WI38 (cell line): ENCODE results near the gene TRIM44.

ENCODE experiments used
- H3K4me3 ChIP-seq: 2 replicates; pipeline ENCODE4 v1.5.1; 2011; ENCODE audit warnings: low read depth, mild to moderate bottlenecking, control low read depth, low read length
- TF ChIP-seq, protein P1 (sequence below): IDR thresholded peaks from 2 replicates; pipeline ENCODE4 v1.5.1; 2012; ENCODE audit warnings: low read depth, mild to moderate bottlenecking, control low read depth, low read length

TRIM44 gene

DNA sequence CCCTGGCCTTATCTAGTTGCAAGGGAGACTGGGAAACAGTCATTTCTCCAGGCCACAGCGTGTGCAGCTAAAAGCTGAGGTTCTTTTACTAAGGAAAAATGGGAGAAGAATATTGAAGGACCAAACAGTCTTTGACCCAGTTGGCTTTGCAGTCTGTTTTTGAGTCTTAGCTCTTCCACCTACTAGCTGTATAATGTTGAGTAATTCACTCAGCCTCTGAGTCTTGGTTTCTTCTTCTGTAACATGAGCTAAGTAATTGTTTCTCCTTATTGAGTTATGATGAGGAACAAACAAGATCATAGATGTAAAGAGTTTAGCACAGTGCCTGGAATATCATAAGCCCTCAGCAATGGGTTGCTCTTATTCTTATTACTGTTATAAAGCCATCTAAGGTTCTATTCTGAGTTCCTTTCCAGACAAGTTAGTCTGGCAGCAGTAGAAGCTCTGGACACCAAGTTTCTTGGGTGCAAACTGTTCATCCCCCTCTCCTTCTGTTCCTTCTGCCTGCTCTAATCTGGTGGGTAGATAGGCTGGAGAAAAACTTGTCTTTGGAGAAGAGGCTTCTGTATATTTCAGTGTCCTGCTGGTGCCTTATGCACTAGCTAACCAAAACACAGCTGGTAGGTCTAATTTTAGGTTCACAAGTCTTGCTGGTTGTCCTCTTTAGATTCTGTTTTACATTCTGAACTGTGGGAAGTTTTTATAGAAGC, 13.5 kb downstream of the TRIM44 start:
- no peak overlapping the region for H3K4me3 ChIP-seq
- TF ChIP-seq, protein P1, sequence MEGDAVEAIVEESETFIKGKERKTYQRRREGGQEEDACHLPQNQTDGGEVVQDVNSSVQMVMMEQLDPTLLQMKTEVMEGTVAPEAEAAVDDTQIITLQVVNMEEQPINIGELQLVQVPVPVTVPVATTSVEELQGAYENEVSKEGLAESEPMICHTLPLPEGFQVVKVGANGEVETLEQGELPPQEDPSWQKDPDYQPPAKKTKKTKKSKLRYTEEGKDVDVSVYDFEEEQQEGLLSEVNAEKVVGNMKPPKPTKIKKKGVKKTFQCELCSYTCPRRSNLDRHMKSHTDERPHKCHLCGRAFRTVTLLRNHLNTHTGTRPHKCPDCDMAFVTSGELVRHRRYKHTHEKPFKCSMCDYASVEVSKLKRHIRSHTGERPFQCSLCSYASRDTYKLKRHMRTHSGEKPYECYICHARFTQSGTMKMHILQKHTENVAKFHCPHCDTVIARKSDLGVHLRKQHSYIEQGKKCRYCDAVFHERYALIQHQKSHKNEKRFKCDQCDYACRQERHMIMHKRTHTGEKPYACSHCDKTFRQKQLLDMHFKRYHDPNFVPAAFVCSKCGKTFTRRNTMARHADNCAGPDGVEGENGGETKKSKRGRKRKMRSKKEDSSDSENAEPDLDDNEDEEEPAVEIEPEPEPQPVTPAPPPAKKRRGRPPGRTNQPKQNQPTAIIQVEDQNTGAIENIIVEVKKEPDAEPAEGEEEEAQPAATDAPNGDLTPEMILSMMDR = no peak

DNA sequence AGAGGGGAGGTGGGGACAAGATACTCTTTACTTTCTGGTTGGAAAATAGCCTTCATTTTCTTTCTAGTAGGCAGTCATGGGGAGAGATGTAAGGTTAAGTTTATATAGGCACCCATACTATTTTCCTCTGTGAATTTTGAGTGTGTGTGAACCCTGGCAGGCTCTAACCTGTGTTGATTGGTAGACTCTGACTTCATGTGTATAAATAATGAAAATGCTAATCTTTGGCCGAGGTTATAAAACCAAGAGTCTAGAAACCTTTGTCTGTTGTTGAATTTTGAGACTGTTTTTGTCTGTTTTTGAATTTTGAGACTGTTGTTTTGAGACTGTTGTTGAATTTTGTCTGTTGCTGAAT, 14.0 kb downstream of the TRIM44 start:
- TF ChIP-seq, protein P1 = no peak
- no peak overlapping the region for H3K4me3 ChIP-seq

DNA sequence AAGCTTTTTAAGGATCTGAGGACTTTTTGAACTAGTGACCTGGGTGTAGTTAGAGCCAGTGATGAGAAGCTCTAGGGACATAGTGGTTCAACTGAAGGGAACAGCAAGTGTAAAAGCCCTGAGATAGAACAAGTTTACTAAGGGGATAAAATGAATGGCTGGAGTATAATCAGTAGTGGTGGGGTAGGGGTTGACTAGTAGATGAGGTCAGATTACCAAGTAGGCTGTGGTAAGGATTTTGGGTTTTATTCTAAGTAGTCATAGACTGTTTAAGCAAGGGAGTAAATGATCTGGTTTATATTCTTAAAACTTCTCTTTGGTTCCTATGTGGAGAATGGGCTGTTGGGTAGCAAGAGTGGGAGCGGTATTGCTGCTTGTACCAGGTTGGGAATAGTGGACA, 15.3 kb downstream of the TRIM44 start:
- H3K4me3 ChIP-seq = no peak overlapping the region
- TF ChIP-seq, protein P1 = no peak

DNA sequence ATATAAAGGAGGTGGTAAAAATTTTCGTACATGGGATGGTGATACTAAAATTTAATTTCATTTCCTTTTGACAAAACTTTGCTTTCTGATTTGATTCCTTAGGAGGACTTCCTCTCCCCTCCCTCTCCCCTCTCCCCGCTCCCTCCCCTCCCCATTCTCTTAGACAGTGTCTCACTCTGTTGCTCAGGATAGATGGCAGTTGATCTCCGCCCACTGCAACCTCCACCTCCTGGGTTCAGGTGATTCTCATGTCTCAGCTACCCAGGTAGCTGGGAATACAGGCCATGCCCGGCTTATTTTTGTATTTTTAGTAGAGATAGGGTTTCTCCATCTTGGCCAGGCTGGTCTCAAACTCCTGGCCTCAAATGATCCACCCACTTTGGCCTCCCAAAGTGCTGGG, 15.9 kb downstream of the TRIM44 start:
- no peak overlapping the region for H3K4me3 ChIP-seq
- TF ChIP-seq, protein P1 = no peak

DNA sequence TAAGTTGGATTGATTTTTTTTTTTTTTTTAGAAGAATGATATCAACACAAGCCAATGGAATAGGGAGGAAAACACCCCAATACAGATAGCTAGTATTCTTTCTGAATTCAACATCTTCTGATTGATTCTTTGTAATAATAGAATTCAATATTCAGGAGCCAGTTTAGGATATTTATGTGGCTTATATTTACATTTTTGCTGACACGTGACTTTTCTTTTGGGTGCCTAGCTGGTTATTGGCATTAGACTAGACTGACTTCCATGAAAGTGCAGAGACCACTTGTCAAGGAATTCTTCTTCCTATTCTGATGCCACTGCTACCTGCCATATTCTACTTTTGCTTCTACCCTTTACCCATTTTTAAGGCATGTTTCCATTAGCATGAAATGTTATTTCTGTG, 16.4 kb downstream of the TRIM44 start:
- no peak overlapping the region for H3K4me3 ChIP-seq
- TF ChIP-seq, protein P1 = no peak

DNA sequence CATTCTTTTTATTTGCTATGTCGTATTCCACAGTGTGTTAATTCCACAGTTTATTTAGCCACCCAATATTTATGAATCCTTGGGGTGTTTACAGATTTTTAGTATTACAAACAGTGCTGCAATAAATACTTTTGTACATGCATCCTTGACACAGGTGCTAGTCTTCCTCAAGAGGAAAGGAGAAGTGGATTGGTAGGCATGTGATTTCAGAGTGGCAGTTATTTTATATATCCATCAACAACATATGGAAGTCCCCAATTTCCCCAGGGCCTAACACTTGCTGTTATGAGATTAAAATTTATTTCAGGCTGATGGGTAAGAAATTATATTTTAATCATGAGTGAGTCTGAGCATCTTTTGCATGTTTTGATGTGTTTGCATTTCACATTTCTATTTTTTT, 17.9 kb downstream of the TRIM44 start:
- no peak overlapping the region for H3K4me3 ChIP-seq
- TF ChIP-seq, protein P1 = no peak

DNA sequence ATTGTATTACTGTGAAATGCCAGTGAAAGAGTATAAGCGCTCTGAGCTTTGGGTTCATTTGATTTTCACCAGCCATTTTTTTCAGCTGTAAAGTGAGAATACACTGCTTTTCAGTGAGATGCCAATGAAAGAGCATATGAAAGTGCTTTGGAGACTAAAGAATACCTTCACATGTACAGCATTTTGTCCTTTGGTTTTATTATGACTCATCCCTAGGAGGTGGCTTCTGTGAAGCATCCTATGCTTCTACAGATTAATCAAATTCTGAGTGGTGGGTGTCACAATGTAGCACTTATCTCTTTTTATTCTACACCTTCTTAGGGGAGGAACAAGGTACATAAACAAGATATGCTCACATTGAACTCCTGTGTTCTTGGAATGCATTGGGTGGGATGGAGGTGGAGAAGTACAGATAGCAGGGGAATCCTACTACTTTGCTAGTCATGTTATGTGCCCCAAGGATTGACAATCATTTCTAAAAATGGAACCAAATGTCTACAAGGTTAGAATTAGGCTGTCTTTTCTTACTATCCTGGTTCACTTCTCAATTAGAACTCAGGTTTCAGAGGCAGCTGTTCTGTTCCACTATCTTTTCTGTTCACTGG, 18.7 kb downstream of the TRIM44 start:
- TF ChIP-seq, protein P1 = no peak

More for the DNA sequence above, 18.7 kb downstream of the TRIM44 start:
- no peak overlapping the region for H3K4me3 ChIP-seq
